Erythroblast (primary cell): Measurements from ENCODE around the gene TMEM119.

ENCODE experiments used
- GATA1 ChIP-seq: IDR thresholded peaks from 2 replicates; pipeline ENCODE4 v1.6.1; 2011; ENCODE audit warnings: low read depth, mild to moderate bottlenecking, control low read depth, low read length, moderate library complexity
- POLR2A ChIP-seq: IDR thresholded peaks from 2 replicates; pipeline ENCODE4 v1.6.1; 2011; ENCODE audit warnings: mild to moderate bottlenecking, low read length

GRCh38 chr12:108635201-108635996 lies 37.5 kb upstream of the TMEM119 start:
- TF ChIP-seq POLR2A, result no peak
- TF ChIP-seq GATA1, result no peak
